SK-N-SH (cell line): Measurements from ENCODE around the gene BBS9.

Source experiments
- JUND ChIP-seq: IDR thresholded peaks from 2 replicates; pipeline ENCODE4 v1.4.0; 2012
- MEF2A ChIP-seq: IDR thresholded peaks from 2 replicates; pipeline ENCODE4 v1.4.0; 2012; ENCODE audit warnings: low read depth, borderline replicate concordance
- SMC3 ChIP-seq: IDR thresholded peaks from 2 replicates; pipeline ENCODE4 v1.6.1; 2012; ENCODE audit warnings: low read depth, low read length, improper control_type of control experiment
- TF ChIP-seq, protein P1 (sequence below): IDR thresholded peaks from 2 replicates; pipeline ENCODE4; 2012
- TF ChIP-seq, protein P2 (sequence below): IDR thresholded peaks from 2 replicates; pipeline ENCODE4 v1.6.1; 2012; ENCODE audit warnings: mild to moderate bottlenecking, low read depth, low read length, moderate library complexity
- TF ChIP-seq, protein P3 (sequence below): fragments of 200-600 bp; sonication (generic); IDR thresholded peaks from 2 replicates; pipeline ENCODE4 v1.6.1; 2017; ENCODE audit warnings: antibody characterized with exemption, mild to moderate bottlenecking, moderate library complexity
- TF ChIP-seq, protein P4 (sequence below): fragments of 150-350 bp; IDR thresholded peaks from 2 replicates; pipeline ENCODE4 v1.6.1; 2016; ENCODE audit warnings: mild to moderate bottlenecking, low read depth, low read length

DNA sequence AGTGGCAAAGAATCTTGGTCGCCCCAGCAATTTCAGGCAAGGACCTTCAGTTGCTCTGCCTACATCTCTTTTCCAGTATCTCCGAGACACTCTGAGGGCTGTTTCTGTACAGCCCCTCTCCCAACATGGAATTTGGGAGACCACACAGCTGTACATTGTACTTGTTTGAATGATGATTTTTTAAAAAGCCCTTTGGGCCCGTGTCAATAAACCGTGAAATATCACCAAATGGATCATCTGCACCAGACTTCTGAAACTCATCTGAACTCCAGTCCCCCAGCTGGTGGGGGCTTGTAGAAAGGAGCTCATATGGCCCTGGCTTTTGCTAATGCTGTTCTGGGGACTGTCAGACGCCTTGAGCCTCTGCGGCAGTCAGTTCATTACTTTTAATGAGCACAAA, 374.9 kb downstream of the BBS9 start:
- TF ChIP-seq, protein P1, sequence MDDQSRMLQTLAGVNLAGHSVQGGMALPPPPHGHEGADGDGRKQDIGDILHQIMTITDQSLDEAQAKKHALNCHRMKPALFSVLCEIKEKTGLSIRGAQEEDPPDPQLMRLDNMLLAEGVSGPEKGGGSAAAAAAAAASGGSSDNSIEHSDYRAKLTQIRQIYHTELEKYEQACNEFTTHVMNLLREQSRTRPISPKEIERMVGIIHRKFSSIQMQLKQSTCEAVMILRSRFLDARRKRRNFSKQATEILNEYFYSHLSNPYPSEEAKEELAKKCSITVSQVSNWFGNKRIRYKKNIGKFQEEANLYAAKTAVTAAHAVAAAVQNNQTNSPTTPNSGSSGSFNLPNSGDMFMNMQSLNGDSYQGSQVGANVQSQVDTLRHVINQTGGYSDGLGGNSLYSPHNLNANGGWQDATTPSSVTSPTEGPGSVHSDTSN, result no peak
- TF ChIP-seq, protein P2, sequence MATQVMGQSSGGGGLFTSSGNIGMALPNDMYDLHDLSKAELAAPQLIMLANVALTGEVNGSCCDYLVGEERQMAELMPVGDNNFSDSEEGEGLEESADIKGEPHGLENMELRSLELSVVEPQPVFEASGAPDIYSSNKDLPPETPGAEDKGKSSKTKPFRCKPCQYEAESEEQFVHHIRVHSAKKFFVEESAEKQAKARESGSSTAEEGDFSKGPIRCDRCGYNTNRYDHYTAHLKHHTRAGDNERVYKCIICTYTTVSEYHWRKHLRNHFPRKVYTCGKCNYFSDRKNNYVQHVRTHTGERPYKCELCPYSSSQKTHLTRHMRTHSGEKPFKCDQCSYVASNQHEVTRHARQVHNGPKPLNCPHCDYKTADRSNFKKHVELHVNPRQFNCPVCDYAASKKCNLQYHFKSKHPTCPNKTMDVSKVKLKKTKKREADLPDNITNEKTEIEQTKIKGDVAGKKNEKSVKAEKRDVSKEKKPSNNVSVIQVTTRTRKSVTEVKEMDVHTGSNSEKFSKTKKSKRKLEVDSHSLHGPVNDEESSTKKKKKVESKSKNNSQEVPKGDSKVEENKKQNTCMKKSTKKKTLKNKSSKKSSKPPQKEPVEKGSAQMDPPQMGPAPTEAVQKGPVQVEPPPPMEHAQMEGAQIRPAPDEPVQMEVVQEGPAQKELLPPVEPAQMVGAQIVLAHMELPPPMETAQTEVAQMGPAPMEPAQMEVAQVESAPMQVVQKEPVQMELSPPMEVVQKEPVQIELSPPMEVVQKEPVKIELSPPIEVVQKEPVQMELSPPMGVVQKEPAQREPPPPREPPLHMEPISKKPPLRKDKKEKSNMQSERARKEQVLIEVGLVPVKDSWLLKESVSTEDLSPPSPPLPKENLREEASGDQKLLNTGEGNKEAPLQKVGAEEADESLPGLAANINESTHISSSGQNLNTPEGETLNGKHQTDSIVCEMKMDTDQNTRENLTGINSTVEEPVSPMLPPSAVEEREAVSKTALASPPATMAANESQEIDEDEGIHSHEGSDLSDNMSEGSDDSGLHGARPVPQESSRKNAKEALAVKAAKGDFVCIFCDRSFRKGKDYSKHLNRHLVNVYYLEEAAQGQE, result no peak
- TF ChIP-seq, protein P3, sequence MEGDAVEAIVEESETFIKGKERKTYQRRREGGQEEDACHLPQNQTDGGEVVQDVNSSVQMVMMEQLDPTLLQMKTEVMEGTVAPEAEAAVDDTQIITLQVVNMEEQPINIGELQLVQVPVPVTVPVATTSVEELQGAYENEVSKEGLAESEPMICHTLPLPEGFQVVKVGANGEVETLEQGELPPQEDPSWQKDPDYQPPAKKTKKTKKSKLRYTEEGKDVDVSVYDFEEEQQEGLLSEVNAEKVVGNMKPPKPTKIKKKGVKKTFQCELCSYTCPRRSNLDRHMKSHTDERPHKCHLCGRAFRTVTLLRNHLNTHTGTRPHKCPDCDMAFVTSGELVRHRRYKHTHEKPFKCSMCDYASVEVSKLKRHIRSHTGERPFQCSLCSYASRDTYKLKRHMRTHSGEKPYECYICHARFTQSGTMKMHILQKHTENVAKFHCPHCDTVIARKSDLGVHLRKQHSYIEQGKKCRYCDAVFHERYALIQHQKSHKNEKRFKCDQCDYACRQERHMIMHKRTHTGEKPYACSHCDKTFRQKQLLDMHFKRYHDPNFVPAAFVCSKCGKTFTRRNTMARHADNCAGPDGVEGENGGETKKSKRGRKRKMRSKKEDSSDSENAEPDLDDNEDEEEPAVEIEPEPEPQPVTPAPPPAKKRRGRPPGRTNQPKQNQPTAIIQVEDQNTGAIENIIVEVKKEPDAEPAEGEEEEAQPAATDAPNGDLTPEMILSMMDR, result no peak
- TF ChIP-seq JUND, result no peak
- TF ChIP-seq, protein P4, sequence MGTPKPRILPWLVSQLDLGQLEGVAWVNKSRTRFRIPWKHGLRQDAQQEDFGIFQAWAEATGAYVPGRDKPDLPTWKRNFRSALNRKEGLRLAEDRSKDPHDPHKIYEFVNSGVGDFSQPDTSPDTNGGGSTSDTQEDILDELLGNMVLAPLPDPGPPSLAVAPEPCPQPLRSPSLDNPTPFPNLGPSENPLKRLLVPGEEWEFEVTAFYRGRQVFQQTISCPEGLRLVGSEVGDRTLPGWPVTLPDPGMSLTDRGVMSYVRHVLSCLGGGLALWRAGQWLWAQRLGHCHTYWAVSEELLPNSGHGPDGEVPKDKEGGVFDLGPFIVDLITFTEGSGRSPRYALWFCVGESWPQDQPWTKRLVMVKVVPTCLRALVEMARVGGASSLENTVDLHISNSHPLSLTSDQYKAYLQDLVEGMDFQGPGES, result no peak
- TF ChIP-seq SMC3, result no peak
- TF ChIP-seq MEF2A, result no peak
